Measurements from ENCODE around the gene RABGAP1L.

The RABGAP1L gene

DNA sequence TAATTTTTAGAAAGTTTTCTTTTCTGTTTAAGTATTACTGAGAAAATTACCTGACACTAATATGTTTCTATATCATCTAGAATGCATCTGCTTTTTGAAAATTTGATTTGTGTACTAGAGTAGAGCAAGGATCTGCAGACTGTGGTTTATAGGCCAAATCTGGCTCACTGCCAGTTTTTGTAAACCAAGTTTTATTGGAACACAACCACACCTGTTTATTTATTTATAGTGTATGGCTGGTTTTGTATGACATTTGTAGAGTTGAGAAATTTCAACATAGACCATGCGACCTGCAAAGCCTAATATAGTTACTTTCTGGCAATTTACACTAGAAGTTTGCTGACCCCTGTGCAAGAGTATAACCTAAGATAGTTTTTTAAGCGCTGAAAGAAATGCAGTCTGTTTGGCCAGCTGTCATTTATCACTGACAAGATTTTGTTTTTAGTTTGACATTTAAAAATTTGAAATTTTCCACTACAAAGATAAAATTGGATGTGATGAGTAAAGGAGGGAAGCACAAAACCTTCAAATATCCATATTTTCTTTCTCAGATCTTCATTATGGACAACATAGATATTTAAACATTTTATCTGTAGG is 804.3 kb downstream of the RABGAP1L start:
- ChIA-PET POLR2A (no interaction called here), CTCF (interaction anchor here (0.6 to 2.5 kb wide), 5 partner anchors 19 to 233 kb away, joined by 3 to 7 read pairs (median 3); no protein-coding TSS in a partner anchor)
- TF ChIP-seq, protein P1, sequence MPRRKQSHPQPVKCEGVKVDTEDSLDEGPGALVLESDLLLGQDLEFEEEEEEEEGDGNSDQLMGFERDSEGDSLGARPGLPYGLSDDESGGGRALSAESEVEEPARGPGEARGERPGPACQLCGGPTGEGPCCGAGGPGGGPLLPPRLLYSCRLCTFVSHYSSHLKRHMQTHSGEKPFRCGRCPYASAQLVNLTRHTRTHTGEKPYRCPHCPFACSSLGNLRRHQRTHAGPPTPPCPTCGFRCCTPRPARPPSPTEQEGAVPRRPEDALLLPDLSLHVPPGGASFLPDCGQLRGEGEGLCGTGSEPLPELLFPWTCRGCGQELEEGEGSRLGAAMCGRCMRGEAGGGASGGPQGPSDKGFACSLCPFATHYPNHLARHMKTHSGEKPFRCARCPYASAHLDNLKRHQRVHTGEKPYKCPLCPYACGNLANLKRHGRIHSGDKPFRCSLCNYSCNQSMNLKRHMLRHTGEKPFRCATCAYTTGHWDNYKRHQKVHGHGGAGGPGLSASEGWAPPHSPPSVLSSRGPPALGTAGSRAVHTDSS (tag by site-specific recombination; IDR thresholded peaks at IDR 0.05), result peak; percentile 16; the same call in 1 of the 2 replicates
- TF ChIP-seq ZNF202 (tag by site-specific recombination; IDR thresholded peaks at IDR 0.05; ENCODE audit: borderline replicate concordance) (no peak), ZNF544 (tag by site-specific recombination; IDR thresholded peaks at IDR 0.05) (0 out of 2 replicates have a peak, but pooled peaks have one; percentile 55), ZNF112 (tag by site-specific recombination; IDR thresholded peaks at IDR 0.05) (peak; percentile 45; the same call in 1 of the 2 replicates), ZNF626 (tag by site-specific recombination; IDR thresholded peaks at IDR 0.05) (0 out of 2 replicates have a peak, but pooled peaks have one; percentile 44), ZNF184 (tag by site-specific recombination; IDR thresholded peaks at IDR 0.05) (peak; percentile 50), ZNF830 (tag by site-specific recombination; IDR thresholded peaks at IDR 0.05; ENCODE audit: low read depth) (peak; percentile 74), ZNF529 (tag by site-specific recombination; IDR thresholded peaks at IDR 0.05; ENCODE audit: insufficient replicate concordance) (peak; percentile 44), ZNF660 (tag by site-specific recombination; IDR thresholded peaks at IDR 0.05) (peak; percentile 85), KLF10 (tag by site-specific recombination; IDR thresholded peaks at IDR 0.05) (peak; percentile 71; the same call in 1 of the 2 replicates), ZNF776 (tag by site-specific recombination; IDR thresholded peaks at IDR 0.05; ENCODE audit: borderline replicate concordance) (no peak), FEZF1 (tag by site-specific recombination; IDR thresholded peaks at IDR 0.05) (peak; percentile 28; the same call in 1 of the 2 replicates), ZNF214 (tag by site-specific recombination; IDR thresholded peaks at IDR 0.05; ENCODE audit: borderline replicate concordance) (peak; percentile 65; the same call in 1 of the 2 replicates), KLF8 (tag by site-specific recombination; IDR thresholded peaks at IDR 0.05) (no peak), ZNF140 (tag by site-specific recombination; IDR thresholded peaks at IDR 0.05) (no peak), ZNF558 (tag by site-specific recombination; IDR thresholded peaks at IDR 0.05) (peak; percentile 58; the same call in 1 of the 2 replicates), ZNF510 (tag by site-specific recombination; IDR thresholded peaks at IDR 0.05; ENCODE audit: insufficient replicate concordance) (peak; percentile 56), ZNF561 (tag by site-specific recombination; IDR thresholded peaks at IDR 0.05; ENCODE audit: borderline replicate concordance) (peak; percentile 96), ZNF132 (tag by site-specific recombination; IDR thresholded peaks at IDR 0.05; ENCODE audit: borderline replicate concordance) (0 out of 2 replicates have a peak, but pooled peaks have one; percentile 58), ZNF350 (tag by site-specific recombination; IDR thresholded peaks at IDR 0.05) (peak; percentile 83; the same call in 1 of the 2 replicates), ZNF221 (tag by site-specific recombination; IDR thresholded peaks at IDR 0.05; ENCODE audit: borderline replicate concordance) (peak; percentile 43; the same call in 1 of the 2 replicates), ZNF37A (tag by site-specific recombination; IDR thresholded peaks at IDR 0.05) (peak; percentile 76; the same call in 1 of the 2 replicates), ZNF223 (tag by site-specific recombination; IDR thresholded peaks at IDR 0.05) (no peak), ZNF549 (tag by site-specific recombination; IDR thresholded peaks at IDR 0.05) (peak; percentile 58)
- TF ChIP-seq, protein P2, sequence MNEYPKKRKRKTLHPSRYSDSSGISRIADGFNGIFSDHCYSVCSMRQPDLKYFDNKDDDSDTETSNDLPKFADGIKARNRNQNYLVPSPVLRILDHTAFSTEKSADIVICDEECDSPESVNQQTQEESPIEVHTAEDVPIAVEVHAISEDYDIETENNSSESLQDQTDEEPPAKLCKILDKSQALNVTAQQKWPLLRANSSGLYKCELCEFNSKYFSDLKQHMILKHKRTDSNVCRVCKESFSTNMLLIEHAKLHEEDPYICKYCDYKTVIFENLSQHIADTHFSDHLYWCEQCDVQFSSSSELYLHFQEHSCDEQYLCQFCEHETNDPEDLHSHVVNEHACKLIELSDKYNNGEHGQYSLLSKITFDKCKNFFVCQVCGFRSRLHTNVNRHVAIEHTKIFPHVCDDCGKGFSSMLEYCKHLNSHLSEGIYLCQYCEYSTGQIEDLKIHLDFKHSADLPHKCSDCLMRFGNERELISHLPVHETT (tag by site-specific recombination; IDR thresholded peaks at IDR 0.05), result no peak
- TF ChIP-seq, protein P3, sequence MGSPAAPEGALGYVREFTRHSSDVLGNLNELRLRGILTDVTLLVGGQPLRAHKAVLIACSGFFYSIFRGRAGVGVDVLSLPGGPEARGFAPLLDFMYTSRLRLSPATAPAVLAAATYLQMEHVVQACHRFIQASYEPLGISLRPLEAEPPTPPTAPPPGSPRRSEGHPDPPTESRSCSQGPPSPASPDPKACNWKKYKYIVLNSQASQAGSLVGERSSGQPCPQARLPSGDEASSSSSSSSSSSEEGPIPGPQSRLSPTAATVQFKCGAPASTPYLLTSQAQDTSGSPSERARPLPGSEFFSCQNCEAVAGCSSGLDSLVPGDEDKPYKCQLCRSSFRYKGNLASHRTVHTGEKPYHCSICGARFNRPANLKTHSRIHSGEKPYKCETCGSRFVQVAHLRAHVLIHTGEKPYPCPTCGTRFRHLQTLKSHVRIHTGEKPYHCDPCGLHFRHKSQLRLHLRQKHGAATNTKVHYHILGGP (tag by site-specific recombination; IDR thresholded peaks at IDR 0.05), result peak; percentile 40; the same call in 1 of the 2 replicates
- TF ChIP-seq, protein P4, sequence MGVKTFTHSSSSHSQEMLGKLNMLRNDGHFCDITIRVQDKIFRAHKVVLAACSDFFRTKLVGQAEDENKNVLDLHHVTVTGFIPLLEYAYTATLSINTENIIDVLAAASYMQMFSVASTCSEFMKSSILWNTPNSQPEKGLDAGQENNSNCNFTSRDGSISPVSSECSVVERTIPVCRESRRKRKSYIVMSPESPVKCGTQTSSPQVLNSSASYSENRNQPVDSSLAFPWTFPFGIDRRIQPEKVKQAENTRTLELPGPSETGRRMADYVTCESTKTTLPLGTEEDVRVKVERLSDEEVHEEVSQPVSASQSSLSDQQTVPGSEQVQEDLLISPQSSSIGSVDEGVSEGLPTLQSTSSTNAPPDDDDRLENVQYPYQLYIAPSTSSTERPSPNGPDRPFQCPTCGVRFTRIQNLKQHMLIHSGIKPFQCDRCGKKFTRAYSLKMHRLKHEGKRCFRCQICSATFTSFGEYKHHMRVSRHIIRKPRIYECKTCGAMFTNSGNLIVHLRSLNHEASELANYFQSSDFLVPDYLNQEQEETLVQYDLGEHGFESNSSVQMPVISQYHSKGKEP (tag by site-specific recombination; IDR thresholded peaks at IDR 0.05), result peak; percentile 90
- TF ChIP-seq, protein P5, sequence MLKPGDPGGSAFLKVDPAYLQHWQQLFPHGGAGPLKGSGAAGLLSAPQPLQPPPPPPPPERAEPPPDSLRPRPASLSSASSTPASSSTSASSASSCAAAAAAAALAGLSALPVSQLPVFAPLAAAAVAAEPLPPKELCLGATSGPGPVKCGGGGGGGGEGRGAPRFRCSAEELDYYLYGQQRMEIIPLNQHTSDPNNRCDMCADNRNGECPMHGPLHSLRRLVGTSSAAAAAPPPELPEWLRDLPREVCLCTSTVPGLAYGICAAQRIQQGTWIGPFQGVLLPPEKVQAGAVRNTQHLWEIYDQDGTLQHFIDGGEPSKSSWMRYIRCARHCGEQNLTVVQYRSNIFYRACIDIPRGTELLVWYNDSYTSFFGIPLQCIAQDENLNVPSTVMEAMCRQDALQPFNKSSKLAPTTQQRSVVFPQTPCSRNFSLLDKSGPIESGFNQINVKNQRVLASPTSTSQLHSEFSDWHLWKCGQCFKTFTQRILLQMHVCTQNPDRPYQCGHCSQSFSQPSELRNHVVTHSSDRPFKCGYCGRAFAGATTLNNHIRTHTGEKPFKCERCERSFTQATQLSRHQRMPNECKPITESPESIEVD (tag by site-specific recombination; IDR thresholded peaks at IDR 0.05), result peak; percentile 83
- H3K4me3 ChIP-seq (ENCODE audit: low read depth, low read length), result no peak overlapping the region
- H3K36me3 ChIP-seq (ENCODE audit: control insufficient read depth in 2 of 2, insufficient read depth in 1 of 2, low read length in 2 of 2), result no peaks in the 10 kb centered on the region
- no peak overlapping the region for H3K27ac ChIP-seq (ENCODE audit: extremely low read depth, low read depth, low read length)
- H3K4me1 ChIP-seq (ENCODE audit: control insufficient read depth, insufficient read depth, low read length), result peaks cover 17% of the 10 kb centered on the region
- H3K9me3 ChIP-seq (ENCODE audit: control insufficient read depth, insufficient read depth, low read depth, low read length), result no peaks in the 10 kb centered on the region

All from HEK293 (cell line).